Measurements from ENCODE around the gene ARIH1.
A peak's percentile ranks its signal among the peaks of the same experiment; 100 is the strongest.
"Not testable (repeated sequence)": the region's sequence is repeated elsewhere in the genome, so short reads cannot be mapped to it uniquely, and the experiment has no call there.

Gene ARIH1

GRCh38 chr15:72604794-72605193 is 130.7 kb downstream of the ARIH1 start:
- DNase-seq (ENCODE audit: low read depth in 2 of 2): no peak

DNA sequence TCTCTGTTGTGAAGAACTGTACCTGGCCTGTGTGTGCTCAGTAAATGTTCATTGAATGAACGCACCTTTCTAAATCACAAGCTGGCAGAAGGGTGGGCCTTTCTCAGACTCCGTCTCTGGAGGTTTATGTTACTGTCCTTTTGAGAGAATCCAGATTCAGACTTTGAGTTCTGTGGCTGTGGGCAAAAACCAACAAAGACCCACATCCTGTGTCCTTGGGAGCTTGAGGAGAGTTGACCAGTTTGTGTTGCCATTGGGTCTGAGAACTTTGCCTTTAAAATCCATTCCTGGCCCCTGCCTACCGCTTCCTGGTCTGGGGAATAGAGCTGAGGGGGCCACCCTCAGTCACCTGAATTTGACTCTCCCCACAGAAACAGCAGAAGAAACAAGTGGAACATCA is 134.0 kb downstream of the ARIH1 start:
- not testable (repeated sequence) for DNase-seq (ENCODE audit: low read depth in 2 of 2)

GRCh38 chr15:72609862-72610261 is 135.7 kb downstream of the ARIH1 start:
- DNase-seq (ENCODE audit: low read depth in 2 of 2): no peak

- not testable (repeated sequence) for DNase-seq (ENCODE audit: low read depth in 2 of 2)
Observed at GRCh38 chr15:72612324-72612723, 138.2 kb downstream of the ARIH1 start.

GRCh38 chr15:72614810-72615532 is 140.8 kb downstream of the ARIH1 start:
- no peak for DNase-seq (ENCODE audit: low read depth in 2 of 2)

- DNase-seq (ENCODE audit: low read depth in 2 of 2): not testable (repeated sequence)
Observed at GRCh38 chr15:72615533-72616233, 141.6 kb downstream of the ARIH1 start.

- no peak for DNase-seq (ENCODE audit: low read depth in 2 of 2)
Observed at GRCh38 chr15:72616491-72617210, 142.5 kb downstream of the ARIH1 start.

GRCh38 chr15:72623854-72624253 is 149.7 kb downstream of the ARIH1 start:
- DNase-seq (ENCODE audit: low read depth in 2 of 2): not testable (repeated sequence)

- DNase-seq (ENCODE audit: low read depth in 2 of 2): not testable (repeated sequence)
Observed at GRCh38 chr15:72626153-72626552, 152.0 kb downstream of the ARIH1 start.

- not testable (repeated sequence) for DNase-seq (ENCODE audit: low read depth in 2 of 2)
Observed at GRCh38 chr15:72628249-72629067, 154.3 kb downstream of the ARIH1 start.

DNA sequence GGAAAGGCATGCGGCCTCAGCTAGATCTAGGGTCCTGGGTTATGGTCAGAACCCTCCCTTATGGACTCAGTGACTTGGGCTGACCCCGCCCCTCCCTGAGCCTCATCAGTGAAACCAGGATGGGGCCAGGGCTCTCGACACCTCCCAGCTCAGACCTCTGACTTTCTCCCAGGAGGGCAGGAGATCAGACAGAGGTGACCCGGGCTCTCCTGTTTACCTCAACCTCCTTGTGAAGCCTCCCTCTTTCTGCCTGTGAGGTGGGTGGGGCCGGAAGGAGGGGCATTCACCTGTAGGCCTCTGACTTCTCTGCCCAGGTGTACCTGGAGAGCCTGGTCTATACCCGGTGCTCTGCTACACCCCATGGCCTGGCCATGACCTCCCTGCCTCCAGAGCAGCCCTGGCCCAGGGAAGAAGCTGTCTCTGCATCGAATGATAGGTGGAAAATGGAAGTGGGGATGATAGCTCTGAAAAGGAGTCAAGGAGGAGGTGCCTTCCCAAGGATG is 155.0 kb downstream of the ARIH1 start:
- DNase-seq (ENCODE audit: low read depth in 2 of 2): not testable (repeated sequence)

DNA sequence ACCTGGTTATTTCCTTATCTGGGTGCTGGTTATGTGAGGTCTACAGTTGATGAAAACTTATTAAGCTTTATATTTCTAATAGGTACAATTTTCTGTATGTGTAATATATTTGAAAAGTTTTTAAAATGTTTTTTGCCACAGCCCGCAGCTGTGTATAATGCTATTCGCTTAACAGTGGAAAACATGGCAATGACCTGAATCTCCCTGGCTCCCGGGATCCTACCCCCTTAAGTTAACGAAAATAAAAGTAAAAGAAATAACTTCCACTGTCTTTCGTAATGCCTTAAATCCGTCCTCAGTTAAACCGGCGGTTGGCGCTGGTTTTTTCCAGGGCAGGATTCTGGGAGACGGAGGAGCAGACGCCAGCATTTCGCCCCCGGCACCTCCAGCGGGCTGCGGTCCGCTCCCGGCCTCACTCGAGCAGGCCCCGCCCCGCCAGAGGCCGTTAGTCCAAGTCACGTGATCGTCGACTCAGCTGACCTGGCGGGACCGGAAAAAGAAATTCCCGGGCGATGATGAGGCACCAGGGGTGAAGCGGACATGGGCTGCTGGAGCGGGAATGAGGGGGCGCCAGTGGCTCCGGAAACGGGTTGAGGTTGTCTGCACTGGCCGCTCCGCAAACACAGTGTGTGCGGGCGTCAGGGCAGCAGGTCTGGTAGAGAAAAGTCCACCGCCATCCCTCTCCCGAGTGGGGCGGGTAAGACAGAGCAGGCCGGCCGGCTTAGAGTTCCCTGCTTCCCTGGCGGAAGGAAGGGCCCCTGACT is 162.6 kb downstream of the ARIH1 start:
- DNase-seq (ENCODE audit: low read depth in 2 of 2): peak; percentile 16 to 21

DNA sequence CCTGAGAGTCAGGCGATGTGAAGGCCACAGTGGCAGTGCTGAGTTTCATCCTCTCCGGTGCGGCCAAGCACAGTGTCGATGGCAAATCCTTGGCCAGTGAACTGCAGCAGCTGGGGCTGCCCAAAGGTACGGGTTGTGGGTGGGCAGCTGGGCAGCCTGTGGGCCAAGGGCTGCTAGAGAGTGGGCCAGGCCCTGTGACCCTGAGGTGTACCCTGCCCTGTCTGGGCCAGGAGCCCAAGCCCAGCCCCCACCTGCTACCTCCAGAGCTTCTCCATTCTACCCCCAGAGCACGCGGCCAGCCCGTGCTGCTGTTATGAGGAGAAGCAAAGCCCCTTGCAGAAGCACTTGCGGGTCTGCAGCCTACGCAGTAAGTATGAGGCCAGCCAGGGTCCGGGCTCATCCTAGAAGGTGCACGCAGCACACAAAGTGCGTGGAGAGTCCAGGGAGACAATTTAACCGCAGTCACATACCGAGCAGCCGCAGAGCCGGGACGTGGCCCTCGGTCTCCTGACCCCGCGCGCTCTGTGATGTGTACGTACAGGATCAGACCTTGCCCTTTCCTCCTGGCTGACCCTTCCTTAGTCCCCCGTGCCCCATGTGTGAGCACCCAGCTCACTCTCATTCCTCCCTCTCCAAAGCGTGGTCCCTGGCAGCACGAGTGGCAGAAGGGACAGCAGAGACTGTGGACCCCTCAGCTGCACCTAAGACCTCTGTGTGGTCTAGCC is 165.8 kb downstream of the ARIH1 start:
- DNase-seq (ENCODE audit: low read depth in 2 of 2): not testable (repeated sequence)

- DNase-seq (ENCODE audit: low read depth in 2 of 2): not testable (repeated sequence)
Observed at GRCh38 chr15:72642271-72642670, 168.1 kb downstream of the ARIH1 start.

DNA sequence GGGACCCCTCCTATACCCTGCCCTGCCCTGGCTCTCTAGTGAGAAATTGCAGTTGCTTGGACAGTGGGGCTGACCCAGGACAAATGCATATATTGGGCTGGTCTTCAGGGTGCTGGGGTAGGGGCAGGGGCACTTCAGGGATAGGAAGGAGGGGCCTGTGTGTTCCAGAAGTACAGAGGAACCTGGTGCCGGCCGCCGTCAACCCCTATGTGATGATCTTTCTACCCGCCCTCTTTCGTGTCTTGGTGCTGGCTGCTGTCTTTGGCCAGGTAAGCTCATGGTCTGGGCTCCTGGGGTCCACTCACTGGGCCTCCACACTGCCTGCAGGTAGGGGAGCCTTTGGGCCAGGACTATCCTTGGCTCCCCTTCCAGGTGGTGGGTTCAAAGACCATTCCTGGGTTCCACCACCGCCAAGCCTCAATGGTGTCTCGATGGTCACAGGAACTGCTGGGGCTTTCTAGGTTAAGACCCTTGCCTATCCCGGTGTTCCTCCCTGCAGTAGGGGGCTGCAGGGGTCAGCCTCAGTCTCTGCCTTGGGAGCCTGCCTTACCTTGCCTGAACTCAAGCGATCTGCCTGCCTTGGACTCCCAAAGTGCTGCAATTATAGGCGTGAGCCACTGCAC is 174.6 kb downstream of the ARIH1 start:
- not testable (repeated sequence) for DNase-seq (ENCODE audit: low read depth in 2 of 2)
